ENCODE results near the gene DCTPP1. TPM values are rescaled to one million over a fixed set of nuclear protein-coding genes. Genes with fewer than 3 reads are reported as not detected.
A peak's percentile ranks its signal among the peaks of the same experiment; 100 is the strongest.

The DCTPP1 gene
- total and polyA plus RNA-seq, 9 of the 15 experiments (the other 6 are each of a cell fraction or from before 2014, with no cell fraction given): 45.0 to 132 (median 80.6) TPM

- H3K9me1 ChIP-seq (ENCODE audit: control insufficient read depth, insufficient read depth, low read length): no peaks in the 10 kb centered on the region
- ChIA-PET CTCF (ENCODE audit: low intra/inter-chr PET ratio) (interaction anchor here (1.0 kb wide), 1 partner anchor 184 kb away, joined by 3 read pairs; no protein-coding TSS in a partner anchor), POLR2A (interaction anchor here (0.5 to 2.7 kb wide), 14 partner anchors 9 to 215 kb away, joined by 3 to 16 read pairs (median 3); partner anchors contain the start of genes DCTPP1 and FBRS)
- peak overlapping the region; percentile 100 for H3K4me2 ChIP-seq (ENCODE audit: insufficient read depth, low read length)
- no TSS peak for BruUV-seq (replicated peaks)
- 0% methylated on average over 11 of the region's 11 CpGs for WGBS (ENCODE audit: insufficient coverage, low coverage, missing lambda C conversion rate)
- TF ChIP-seq ZNF143 (CRISPR knock-in tag; IDR thresholded peaks at IDR 0.05): peak; percentile 7; the same call in 1 of the 2 replicates
- TF ChIP-seq FOXA3 (CRISPR knock-in tag; conservative IDR thresholded peaks at IDR 0.05 in 1 of 2, IDR thresholded peaks at IDR 0.05 in 1 of 2): 0 out of 4 replicates have a peak, but pooled peaks of 1 of the 2 experiments have one; percentile 18
- 0 out of 2 replicates have a peak, but pooled peaks have one; percentile 8 for TF ChIP-seq ZC3H4 (CRISPR knock-in tag; IDR thresholded peaks at IDR 0.05; ENCODE audit: borderline replicate concordance)
- TF ChIP-seq ZNF740 (CRISPR knock-in tag; IDR thresholded peaks at IDR 0.05): 0 out of 2 replicates have a peak, but pooled peaks have one; percentile 9
- TF ChIP-seq ZNF740 (tag; IDR thresholded peaks at IDR 0.05): no peak
- TF ChIP-seq NR1H2 (CRISPR knock-in tag; IDR thresholded peaks at IDR 0.05): 0 out of 2 replicates have a peak, but pooled peaks have one; percentile 30
- TF ChIP-seq ETV5 (CRISPR knock-in tag; IDR thresholded peaks at IDR 0.05; ENCODE audit: low read depth): 0 out of 2 replicates have a peak, but pooled peaks have one; percentile 2
- TF ChIP-seq HDGF (IDR thresholded peaks at IDR 0.05): peak; percentile 81; the same call in 1 of the 2 replicates
- TF ChIP-seq FOXK2 (conservative IDR thresholded peaks at IDR 0.05 in 1 of 2, IDR thresholded peaks at IDR 0.05 in 1 of 2; ENCODE audit: low read depth in 2 of 2): no peak
- peak; percentile 12; the same call in 1 of the 2 replicates for TF ChIP-seq ZBTB40 (IDR thresholded peaks at IDR 0.05)
- no peak for TF ChIP-seq ZBTB40 (CRISPR knock-in tag; IDR thresholded peaks at IDR 0.05)
- no peak for TF ChIP-seq TEAD2 (tag; IDR thresholded peaks at IDR 0.05)
- 0 out of 2 replicates have a peak, but pooled peaks have one; percentile 22 for TF ChIP-seq BRD4 (IDR thresholded peaks at IDR 0.05)
- intact Hi-C loops (cut with micrococcal nuclease) (loop anchor here (1.0 to 2.0 kb wide), 2 partner anchors 15 to 82 kb away; partner anchors contain the start of genes DCTPP1 and ZNF768), in situ Hi-C loops (cut with MboI) (no loop called here)
- no peak for DNase-seq (ENCODE audit: extremely low read depth in 1 of 4, low spot score in 3 of 4)
- H3K27me3 ChIP-seq (ENCODE audit: control insufficient read depth in 2 of 2, insufficient read depth in 2 of 2, low read length in 2 of 2): no peaks in the 10 kb centered on the region
- H3K4me1 ChIP-seq (replicated peaks in 1 of 2; ENCODE audit: control insufficient read depth in 2 of 2, insufficient read depth in 2 of 2, low read length in 2 of 2): peaks cover 6 to 13% of the 10 kb centered on the region in 2 experiments; a peak in 3 of 5 replicates
- H3K79me2 ChIP-seq (ENCODE audit: control insufficient read depth, insufficient read depth, low read length): peaks cover 33% of the 10 kb centered on the region
- H3K27ac ChIP-seq (ENCODE audit: extremely low read depth, low read depth, low read length): peak overlapping the region; percentile 96
- H3K4me3 ChIP-seq: peak overlapping the region; percentile 82
- H4K20me1 ChIP-seq (replicated peaks; ENCODE audit: control insufficient read depth, insufficient read depth, low read length): 0 out of 2 replicates have a peak, but pooled peaks cover 7% of the 10 kb centered on the region
- no peaks in the 10 kb centered on the region for H3K9me3 ChIP-seq (replicated peaks; ENCODE audit: control insufficient read depth, insufficient read depth, low read depth, low read length)
- H2AFZ ChIP-seq (ENCODE audit: low read depth, low read length): peak overlapping the region; percentile 65
- H3K9ac ChIP-seq (ENCODE audit: insufficient read depth in 1 of 2, low read depth in 2 of 2, low read length in 2 of 2): peak overlapping the region; percentile 93 to 97
- peak; percentile 61 for FAIRE-seq
- H3K36me3 ChIP-seq (ENCODE audit: control insufficient read depth, insufficient read depth, low read length): peaks cover 23% of the 10 kb centered on the region
- no peak for ATAC-seq
Measured at GRCh38 chr16:30445149-30445407, 15.2 kb upstream of the DCTPP1 start.

Measured in K562 (cell line).